OCI-LY3 (cell line): Measurements from ENCODE around the gene CHD2.

Experiments used
- CTCF ChIP-seq: fragments of 200-600, 300-600 bp; sonication (generic); IDR thresholded peaks from 2 replicates; pipeline ENCODE4 v1.5.1; 2014; ENCODE audit warnings: antibody characterized with exemption, low read length, low read depth
- EZH2phosphoT487 ChIP-seq: fragments of 200-600 bp; shearing (Covaris generic); IDR thresholded peaks from 2 replicates; pipeline ENCODE4 v1.6.1; 2018; ENCODE audit warnings: antibody characterized with exemption, mixed run types, low read depth

GRCh38 chr15:92954578-92954977 lies 54.5 kb downstream of the CHD2 start:
- TF ChIP-seq CTCF, result peak; percentile 48
- TF ChIP-seq EZH2phosphoT487, result no peak
